HG03469 (cell line): ENCODE measurements around the gene PDIA3.
"Not testable (repeated sequence)": the region's sequence is repeated elsewhere in the genome, so short reads cannot be mapped to it uniquely, and the experiment has no call there.

Source experiments
- ATAC-seq: cut with Tn5 transposase; IDR thresholded peaks from one replicate; pipeline ENCODE4 v1.9.1; 2021; ENCODE audit warnings: mild to moderate bottlenecking, moderate library complexity, moderate number of reproducible peaks; ENCODE audit not compliant: unreplicated experiment

The PDIA3 gene

DNA sequence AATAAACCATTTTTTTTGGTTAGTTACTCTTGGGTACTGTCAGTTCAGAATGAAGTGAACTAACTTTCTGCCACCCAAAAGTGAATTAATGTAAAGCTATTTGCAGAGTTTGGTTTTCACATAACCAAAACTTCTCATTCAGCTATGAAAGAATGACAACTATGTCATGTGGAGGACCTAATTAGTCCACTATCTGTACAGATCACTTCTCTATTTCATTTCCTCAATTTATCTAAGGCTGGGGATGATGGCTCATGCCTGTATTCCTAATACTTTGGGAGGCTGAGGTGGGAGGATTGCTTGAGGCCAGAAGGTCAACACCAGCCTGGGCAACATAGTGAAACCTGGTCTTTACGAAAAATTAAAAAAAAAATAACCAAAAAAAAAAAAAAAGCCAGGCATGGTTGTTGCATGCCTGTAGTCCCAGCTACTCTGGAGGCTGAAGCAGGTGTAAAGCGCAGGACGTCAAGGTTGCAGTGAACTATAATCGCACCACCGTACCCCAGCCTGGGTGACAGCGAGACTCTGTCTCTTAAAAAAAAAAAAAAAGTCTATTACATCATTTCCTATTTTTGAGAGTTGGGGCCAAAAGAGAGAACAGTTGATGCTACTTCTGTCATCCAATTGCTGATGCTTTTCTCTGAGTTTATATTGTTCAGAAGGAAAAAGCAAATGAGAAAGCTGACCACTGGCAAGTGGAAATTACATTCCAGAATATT is 62.9 kb downstream of the PDIA3 start:
- peak; percentile 36 for ATAC-seq

DNA sequence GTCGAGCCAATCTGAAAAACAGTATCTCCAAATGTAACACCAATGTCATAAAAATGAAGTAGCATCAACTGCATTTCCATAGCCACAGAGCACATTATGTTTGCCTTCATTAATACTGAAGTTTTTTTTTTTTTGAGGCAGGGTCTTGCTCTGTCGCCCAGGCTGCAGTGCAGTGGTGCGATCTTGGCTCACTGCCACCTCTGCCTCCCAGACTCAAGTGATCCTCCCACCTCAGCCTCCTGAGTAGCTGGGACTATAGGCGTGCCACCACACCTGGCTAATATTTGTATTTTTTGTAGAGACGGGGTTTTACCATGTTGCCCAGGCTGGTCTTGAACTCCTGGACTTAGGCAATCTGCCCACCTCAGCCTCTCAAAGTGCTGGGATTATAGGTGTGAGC is 68.8 kb downstream of the PDIA3 start:
- not testable (repeated sequence) for ATAC-seq

DNA sequence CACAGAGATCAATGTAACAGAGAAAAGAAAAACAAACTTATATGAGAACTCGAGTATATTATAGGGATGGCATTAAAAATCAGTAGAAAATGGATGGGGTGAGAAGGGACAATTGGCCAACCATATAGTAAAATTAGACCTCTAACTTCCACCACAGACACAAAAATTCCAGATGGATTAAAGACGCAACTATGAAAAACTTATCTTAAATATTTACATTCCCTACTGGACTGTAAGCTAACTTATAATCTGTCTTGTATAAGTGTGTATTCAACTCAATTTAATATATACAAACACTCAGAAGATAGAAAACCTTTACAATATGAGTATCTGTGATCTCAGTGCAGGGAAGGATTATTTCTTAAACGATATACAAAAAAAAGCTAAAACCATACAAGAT is 75.3 kb downstream of the PDIA3 start:
- no peak for ATAC-seq
